ENCODE measurements around the gene NUDT5.
"Not testable (repeated sequence)": the region's sequence is repeated elsewhere in the genome, so short reads cannot be mapped to it uniquely, and the experiment has no call there.

NUDT5 gene

GRCh38 chr10:12202226-12202625 lies 6.5 kb upstream of the NUDT5 start:
- DNase-seq: no peak

DNA sequence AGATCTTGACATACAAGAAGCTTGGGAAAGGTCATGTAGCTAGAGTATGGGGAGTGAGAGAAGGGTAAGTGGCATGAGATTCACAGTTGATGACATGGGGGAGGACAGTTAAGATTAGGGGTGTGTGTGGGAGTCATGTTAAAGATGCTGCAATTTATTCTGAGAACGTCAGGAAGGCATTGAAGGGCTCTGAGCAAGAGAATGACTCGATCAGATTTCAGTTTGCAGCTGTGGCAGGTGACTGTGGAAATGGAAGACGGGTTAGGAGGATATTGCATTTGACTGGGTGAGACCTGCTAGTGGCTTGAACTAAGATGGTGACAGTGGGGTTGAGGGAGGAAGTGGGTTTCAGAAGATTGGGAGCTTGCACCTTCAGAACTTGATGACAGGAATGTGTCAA lies 5.9 kb upstream of the NUDT5 start:
- DNase-seq: no peak

DNA sequence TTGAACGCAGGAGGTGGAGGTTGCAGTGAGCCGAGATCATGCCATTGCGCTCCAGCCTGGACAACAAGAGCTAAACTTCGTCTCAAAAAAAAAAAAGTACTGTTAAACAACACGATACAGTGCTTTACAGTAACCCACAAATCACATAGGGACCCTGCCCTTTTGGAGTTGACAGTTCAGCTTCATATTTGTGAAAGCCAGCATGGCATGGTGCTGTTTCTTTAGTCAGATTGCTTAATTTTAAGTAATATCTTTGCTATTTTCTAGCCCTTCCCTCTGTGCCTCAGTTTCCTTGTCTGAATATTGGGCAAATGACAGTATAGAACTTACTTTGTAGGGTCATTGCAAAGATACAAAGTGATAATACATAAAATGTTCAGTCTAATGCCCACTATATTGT lies 5.2 kb upstream of the NUDT5 start:
- DNase-seq: no peak

DNA sequence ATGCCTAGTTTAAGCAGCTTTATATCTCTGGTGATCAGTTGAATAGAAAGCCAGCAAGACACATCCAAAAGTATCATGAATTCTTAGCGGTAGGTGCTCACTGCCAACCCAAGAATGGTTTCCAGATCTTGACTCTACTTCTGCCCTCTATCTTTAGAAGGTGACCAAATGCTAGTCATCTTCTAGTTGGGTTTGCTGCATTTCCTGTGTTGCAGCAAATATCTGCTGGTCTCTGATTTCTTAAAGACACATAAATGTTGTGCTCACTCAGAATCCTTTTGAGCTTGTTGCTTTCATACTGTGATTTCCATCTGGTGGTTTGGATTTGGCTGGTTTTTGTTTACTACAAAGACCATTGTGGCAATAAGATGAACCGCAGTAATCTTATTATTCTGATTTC lies 2.5 kb upstream of the NUDT5 start:
- no peak for DNase-seq

- DNase-seq: no peak
Measured at GRCh38 chr10:12196531-12197211, 980 bp upstream of the NUDT5 start.

DNA sequence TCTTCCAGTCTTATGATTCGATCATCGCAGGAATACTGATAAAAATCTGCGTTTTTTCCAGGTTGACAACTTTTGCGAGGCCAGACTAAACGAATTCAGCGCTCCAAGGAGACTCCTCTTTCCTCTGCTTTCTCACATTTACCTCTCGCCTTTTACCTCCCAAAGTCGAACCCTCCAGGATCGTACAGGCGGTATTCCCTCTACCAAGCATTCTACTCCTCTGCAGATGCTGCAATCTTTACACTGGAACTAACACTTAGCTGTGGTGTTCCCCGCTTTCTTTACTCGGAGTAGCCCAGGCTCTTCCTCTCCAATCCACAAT lies 449 bp downstream of the NUDT5 start:
- DNase-seq: no peak

- no peak for DNase-seq
Measured at GRCh38 chr10:12194752-12195271, 879 bp downstream of the NUDT5 start.

DNA sequence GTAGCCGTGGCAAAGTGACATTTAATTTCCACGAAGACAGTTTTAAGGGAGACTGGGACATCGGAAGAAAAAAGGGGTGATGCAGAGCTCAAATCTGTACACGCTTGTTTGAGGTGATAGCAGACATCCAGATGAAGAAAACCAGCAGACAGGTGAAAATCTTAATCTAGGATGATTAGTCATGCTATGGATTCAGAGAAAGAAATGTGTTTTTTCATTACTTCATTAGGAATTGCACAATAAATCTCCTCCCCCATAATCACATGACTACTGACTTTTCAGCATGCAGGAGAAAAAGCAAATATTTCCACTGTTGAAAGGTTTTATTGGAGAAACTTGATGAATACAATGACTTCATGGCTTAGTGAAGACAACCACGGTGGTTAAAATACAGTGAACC lies 2.5 kb downstream of the NUDT5 start:
- DNase-seq: no peak

DNA sequence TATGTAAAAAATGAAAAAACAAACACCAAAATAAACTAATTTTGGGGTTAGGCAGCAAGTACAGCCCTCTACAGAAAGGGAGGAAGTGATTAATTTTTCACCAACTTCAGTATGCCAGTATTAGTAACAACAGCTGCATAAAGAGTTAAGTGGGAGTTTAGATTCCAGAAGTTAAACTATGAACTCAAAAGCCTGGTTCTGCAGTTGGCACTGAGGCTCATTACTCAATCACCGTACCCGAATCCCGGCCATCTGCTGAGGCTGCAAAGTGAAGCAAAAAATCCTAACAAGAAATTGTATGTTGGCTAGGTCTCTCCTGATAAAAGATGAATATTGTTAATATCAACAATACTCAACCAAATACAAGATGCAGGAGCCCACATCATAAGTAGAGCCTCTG lies 4.0 kb downstream of the NUDT5 start:
- no peak for DNase-seq

DNA sequence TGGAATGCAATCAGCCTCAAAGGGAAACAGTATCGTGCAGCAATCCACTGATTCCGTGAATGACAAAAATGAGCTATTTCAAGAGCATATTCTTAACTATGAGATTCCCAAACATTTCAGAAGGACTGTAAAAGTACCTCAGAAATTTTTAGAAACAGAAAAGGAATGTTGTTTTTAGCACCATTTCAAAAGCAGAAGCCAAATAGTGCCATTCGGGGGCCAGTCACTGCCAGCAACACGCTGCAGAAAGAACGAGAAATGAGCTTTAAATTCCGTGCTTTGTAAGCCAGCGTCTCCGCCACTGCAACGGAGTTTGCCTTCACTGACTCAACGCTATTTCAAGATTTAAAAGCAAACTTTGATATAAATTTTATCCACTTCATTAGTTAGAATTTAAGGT lies 6.3 kb downstream of the NUDT5 start:
- no peak for DNase-seq

GRCh38 chr10:12188656-12189055 lies 7.0 kb downstream of the NUDT5 start:
- no peak for DNase-seq

GRCh38 chr10:12187321-12187905 lies 8.3 kb downstream of the NUDT5 start:
- DNase-seq: no peak

DNA sequence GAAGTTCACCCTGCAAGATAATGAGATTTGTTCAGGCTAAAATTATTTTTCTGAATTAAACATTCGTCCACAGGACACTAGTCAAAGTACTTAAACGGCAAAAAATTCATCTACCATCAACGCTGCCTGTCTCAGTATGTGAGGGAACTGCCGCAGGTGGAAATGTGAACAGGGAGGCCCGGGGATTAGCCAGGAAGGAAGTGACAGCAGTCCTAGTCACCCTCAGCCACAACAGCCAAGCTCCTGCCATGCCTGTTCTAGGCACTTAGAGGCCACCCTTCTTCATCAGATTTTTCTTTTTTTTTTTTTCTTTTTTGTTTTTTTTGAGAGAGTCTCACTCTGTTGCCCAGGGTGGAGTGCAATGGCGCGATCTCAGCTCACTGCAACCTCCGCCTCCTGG lies 9.4 kb downstream of the NUDT5 start:
- DNase-seq: no peak

GRCh38 chr10:12184165-12184564 lies 11.5 kb downstream of the NUDT5 start:
- DNase-seq: no peak

GRCh38 chr10:12181065-12181775 lies 14.5 kb downstream of the NUDT5 start:
- peak; percentile 9 for DNase-seq

DNA sequence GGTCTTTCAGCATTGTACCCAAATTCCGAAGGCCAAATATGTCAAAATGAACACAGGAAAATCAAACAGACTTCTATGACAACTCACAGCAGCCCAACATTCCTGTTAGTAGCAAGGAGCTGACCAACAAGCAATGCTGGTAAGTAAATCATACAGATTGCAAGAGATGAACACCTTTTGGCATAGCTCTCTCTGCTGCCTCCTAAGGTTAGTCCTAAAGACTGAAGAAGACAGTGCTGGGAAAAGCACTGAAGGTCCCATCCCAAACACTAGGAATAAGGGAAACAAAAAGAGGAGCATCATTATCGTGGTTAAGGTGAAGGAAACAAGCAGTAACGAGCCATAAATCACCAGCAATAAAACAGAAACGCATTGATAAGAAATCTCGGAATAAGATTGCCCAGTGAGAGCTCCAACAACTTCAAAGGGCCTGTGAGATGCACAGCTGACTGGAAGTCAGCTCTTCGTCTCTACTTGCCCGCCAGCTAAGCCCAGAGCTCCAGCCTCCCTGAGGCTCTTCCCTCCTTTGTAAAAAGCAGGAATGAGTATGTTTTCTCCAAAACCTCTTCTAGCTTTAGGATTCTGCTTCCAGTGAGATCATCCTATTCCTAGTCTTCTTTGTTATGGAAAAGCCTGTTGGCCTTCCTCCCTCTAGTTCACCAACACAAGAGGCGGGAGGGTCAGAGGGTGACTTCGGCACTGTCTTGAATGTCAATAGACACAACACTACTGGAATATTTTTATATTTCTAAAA lies 15.3 kb downstream of the NUDT5 start:
- no peak for DNase-seq

- no peak for DNase-seq
Measured at GRCh38 chr10:12179606-12180170, 16.0 kb downstream of the NUDT5 start.

DNA sequence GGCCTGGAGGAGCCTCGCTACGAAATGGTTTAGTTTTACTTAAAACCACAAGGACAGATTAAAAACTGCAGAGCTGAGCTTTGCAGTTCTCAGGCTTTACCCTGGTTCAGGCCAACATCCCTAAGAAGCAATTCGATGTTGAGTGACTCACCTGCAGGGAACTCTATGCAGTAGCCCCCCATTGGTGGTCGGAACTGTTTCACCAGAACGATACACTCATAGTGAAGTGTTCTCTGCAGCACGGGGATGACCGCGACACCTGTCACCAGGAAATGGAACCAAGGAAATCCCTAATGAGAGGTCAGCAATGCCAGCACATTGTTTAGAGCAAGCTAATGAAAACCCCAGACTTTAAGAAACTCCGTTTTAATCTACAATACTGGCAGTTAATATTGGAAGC lies 18.0 kb downstream of the NUDT5 start:
- no peak for DNase-seq

DNA sequence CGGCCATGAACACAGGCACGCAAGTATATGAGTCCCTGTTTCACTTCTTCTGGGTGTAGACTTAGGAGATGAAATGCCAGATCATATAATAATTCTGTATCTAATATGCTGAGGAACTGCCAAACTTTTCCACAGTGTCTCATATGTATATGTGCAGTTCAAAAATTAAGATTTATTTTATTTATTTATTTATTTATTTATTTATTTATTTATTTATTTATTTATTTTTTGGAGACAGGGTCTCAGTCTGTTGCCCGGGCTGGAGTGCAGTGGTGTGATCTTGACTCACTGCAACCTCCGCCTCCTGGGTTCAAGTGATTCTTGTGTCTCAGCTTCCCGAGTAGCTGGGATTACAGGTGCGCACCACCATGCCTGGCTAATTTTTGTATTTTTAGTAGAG lies 24.2 kb downstream of the NUDT5 start:
- DNase-seq: not testable (repeated sequence)

GRCh38 chr10:12165999-12166775 lies 29.5 kb downstream of the NUDT5 start:
- no peak for DNase-seq

GRCh38 chr10:12165036-12165435 lies 30.7 kb downstream of the NUDT5 start:
- DNase-seq: no peak

DNA sequence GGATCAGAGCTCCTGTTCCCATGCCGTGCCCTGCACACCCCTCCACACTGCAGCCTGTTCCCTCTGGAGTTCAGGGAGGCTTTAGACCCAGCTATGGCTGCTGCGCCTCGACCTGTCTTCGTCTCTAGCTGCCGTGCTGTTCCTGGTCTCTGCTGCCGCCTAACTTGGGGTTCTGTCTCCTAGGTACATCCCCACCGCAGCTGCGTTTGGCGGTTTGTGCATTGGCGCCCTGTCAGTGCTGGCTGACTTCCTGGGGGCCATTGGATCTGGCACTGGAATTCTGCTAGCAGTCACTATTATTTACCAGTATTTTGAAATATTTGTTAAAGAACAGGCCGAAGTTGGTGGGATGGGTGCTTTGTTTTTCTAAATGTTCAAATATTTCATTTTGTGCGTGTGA lies 31.6 kb downstream of the NUDT5 start:
- no peak for DNase-seq
